Neuronal stem cell (in vitro differentiated cells): Measurements from ENCODE around the gene KLK2.

ENCODE experiments used
- DNase-seq: peaks from one replicate; pipeline ENCODE4 v3.0.0-alpha.2; 2013; ENCODE audit warnings: low spot score
- H2AFZ ChIP-seq: one replicate; pipeline ENCODE4 v1.6.1; 2013; ENCODE audit warnings: mild to moderate bottlenecking, low read length, inconsistent platforms
- H2AK5ac ChIP-seq: 2 replicates; pipeline ENCODE4 v1.6.1; 2013; ENCODE audit warnings: low read depth, mild to moderate bottlenecking, inconsistent platforms, low read length, moderate library complexity, mixed read lengths
- H2BK120ac ChIP-seq: 2 replicates; pipeline ENCODE4 v1.6.1; 2013; ENCODE audit warnings: low read depth, mild to moderate bottlenecking, inconsistent platforms, low read length, moderate library complexity, mixed read lengths
- H2BK12ac ChIP-seq: one replicate; pipeline ENCODE4 v1.6.1; 2013; ENCODE audit warnings: low read length, inconsistent platforms
- H2BK15ac ChIP-seq: 2 replicates; pipeline ENCODE4 v1.6.1; 2013; ENCODE audit warnings: mild to moderate bottlenecking, low read length, inconsistent platforms, mixed read lengths
- H2BK5ac ChIP-seq: one replicate; pipeline ENCODE4 v1.6.1; 2013; ENCODE audit warnings: inconsistent platforms, mild to moderate bottlenecking, low read length, moderate library complexity
- H3K14ac ChIP-seq: one replicate; pipeline ENCODE4 v1.6.1; 2013; ENCODE audit warnings: low read length, inconsistent platforms
- H3K18ac ChIP-seq: 2 replicates; pipeline ENCODE4 v1.6.1; 2013; ENCODE audit warnings: low read length, inconsistent platforms
- H3K23ac ChIP-seq: 2 replicates; pipeline ENCODE4 v1.6.1; 2013; ENCODE audit warnings: low read depth, mild to moderate bottlenecking, mixed read lengths, low read length, inconsistent platforms; ENCODE audit not compliant: poor library complexity
- H3K27ac ChIP-seq: replicated peaks from 3 replicates; pipeline ENCODE4 v1.5.1; 2013; ENCODE audit warnings: low read length, inconsistent platforms
- H3K27me3 ChIP-seq, 3 experiments: 2 replicates each; pipeline ENCODE4 v1.6.1; 2013; ENCODE audit warnings: low read length in 3 of 3, mild to moderate bottlenecking in 2 of 3, inconsistent platforms in 1 of 3, low read depth in 1 of 3, mixed read lengths in 1 of 3, moderate library complexity in 1 of 3; ENCODE audit not compliant: control insufficient read depth in 3 of 3, insufficient read depth in 3 of 3
- H3K36me3 ChIP-seq, 2 donors: replicated peaks in 1 of 2; 2 replicates each; pipeline ENCODE4 v1.6.1; 2013; ENCODE audit warnings: low read length in 2 of 2; ENCODE audit not compliant: control insufficient read depth in 2 of 2, insufficient read depth in 2 of 2
- H3K4ac ChIP-seq: 2 replicates; pipeline ENCODE4 v1.6.1; 2013; ENCODE audit warnings: inconsistent platforms, mild to moderate bottlenecking, low read length, moderate library complexity
- H3K4me1 ChIP-seq, 2 donors: 1 replicate in 1 of 2; 2 replicates in 1 of 2; pipeline ENCODE4 v1.6.1; 2013; ENCODE audit warnings: low read length in 2 of 2, low read depth in 1 of 2; ENCODE audit not compliant: control insufficient read depth in 2 of 2, insufficient read depth in 1 of 2
- H3K4me2 ChIP-seq: one replicate; pipeline ENCODE4 v1.6.1; 2013; ENCODE audit warnings: mild to moderate bottlenecking, low read length, inconsistent platforms; ENCODE audit not compliant: insufficient read depth, poor library complexity, severe bottlenecking
- H3K4me3 ChIP-seq, 2 donors: 2 replicates each; pipeline ENCODE4 v1.5.1; 2013; ENCODE audit warnings: low read length in 2 of 2, mild to moderate bottlenecking in 2 of 2, inconsistent platforms in 1 of 2, moderate library complexity in 1 of 2
- H3K79me1 ChIP-seq: one replicate; pipeline ENCODE4 v1.6.1; 2013; ENCODE audit warnings: low read depth, mild to moderate bottlenecking, inconsistent platforms, low read length, moderate library complexity
- H3K9ac ChIP-seq: one replicate; pipeline ENCODE4 v1.6.1; 2013; ENCODE audit warnings: mild to moderate bottlenecking, low read depth, low read length, inconsistent platforms; ENCODE audit not compliant: poor library complexity
- H3K9me3 ChIP-seq, 2 donors: replicated peaks in 1 of 2; 2 replicates each; pipeline versions ENCODE3 to v1.6.1; 2013; ENCODE audit warnings: low read length in 2 of 2, mild to moderate bottlenecking in 2 of 2, inconsistent platforms in 1 of 2, low read depth in 1 of 2, mixed read lengths in 1 of 2, moderate library complexity in 1 of 2; ENCODE audit not compliant: control insufficient read depth in 2 of 2, insufficient read depth in 1 of 2
- H4K8ac ChIP-seq: one replicate; pipeline ENCODE4 v1.6.1; 2013; ENCODE audit warnings: low read depth, mild to moderate bottlenecking, inconsistent platforms, low read length, moderate library complexity
- H4K91ac ChIP-seq: one replicate; pipeline ENCODE4 v1.6.1; 2013; ENCODE audit warnings: low read length, low read depth, mild to moderate bottlenecking, inconsistent platforms; ENCODE audit not compliant: poor library complexity
- WGBS, 2 donors: extraction: QIAGEN DNeasy Blood & Tissue Kit; methylation state at CpG; one replicate each; pipeline ENCODE4 v1.1.7; 2013; ENCODE audit warnings: missing lambda C conversion rate in 2 of 2, mixed read lengths in 1 of 2; ENCODE audit not compliant: insufficient read length in 2 of 2, insufficient replicate concordance in 1 of 2; ENCODE audit errors: extremely low coverage in 2 of 2; 5-methylcytosine and 5-hydroxymethylcytosine counted together

KLK2 gene

DNA sequence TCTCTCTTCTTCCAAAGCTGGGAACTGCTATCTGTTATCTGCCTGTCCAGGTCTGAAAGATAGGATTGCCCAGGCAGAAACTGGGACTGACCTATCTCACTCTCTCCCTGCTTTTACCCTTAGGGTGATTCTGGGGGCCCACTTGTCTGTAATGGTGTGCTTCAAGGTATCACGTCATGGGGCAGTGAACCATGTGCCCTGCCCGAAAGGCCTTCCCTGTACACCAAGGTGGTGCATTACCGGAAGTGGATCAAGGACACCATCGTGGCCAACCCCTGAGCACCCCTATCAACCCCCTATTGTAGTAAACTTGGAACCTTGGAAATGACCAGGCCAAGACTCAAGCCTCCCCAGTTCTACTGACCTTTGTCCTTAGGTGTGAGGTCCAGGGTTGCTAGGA lies 13.4 kb upstream of the KLK2 start:
- H3K36me3 ChIP-seq: no peaks in the 10 kb centered on the region
- peaks cover 0 to 3% of the 10 kb centered on the region in 2 donors for H3K9me3 ChIP-seq
- no peak overlapping the region for H3K23ac ChIP-seq
- no peak overlapping the region for H3K4ac ChIP-seq
- H2BK12ac ChIP-seq: no peak overlapping the region
- H3K14ac ChIP-seq: no peak overlapping the region
- H3K9ac ChIP-seq: no peak overlapping the region
- H4K8ac ChIP-seq: no peak overlapping the region
- no peak overlapping the region for H3K4me3 ChIP-seq
- peaks cover 0 to 56% (median 0%) of the 10 kb centered on the region in 3 experiments for H3K27me3 ChIP-seq
- no peak overlapping the region for H2AK5ac ChIP-seq
- no peak overlapping the region for H4K91ac ChIP-seq
- DNase-seq: no peak
- WGBS, 2 donors: no CpG with 5 or more reads among the region's 4 CpGs
- H2AFZ ChIP-seq: no peak overlapping the region
- no peak overlapping the region for H2BK15ac ChIP-seq
- H3K4me2 ChIP-seq: no peak overlapping the region
- H2BK120ac ChIP-seq: no peak overlapping the region
- no peaks in the 10 kb centered on the region for H3K4me1 ChIP-seq
- no peaks in the 10 kb centered on the region for H3K79me1 ChIP-seq
- no peak overlapping the region for H3K18ac ChIP-seq
- no peak overlapping the region for H3K27ac ChIP-seq
- H2BK5ac ChIP-seq: no peak overlapping the region

DNA sequence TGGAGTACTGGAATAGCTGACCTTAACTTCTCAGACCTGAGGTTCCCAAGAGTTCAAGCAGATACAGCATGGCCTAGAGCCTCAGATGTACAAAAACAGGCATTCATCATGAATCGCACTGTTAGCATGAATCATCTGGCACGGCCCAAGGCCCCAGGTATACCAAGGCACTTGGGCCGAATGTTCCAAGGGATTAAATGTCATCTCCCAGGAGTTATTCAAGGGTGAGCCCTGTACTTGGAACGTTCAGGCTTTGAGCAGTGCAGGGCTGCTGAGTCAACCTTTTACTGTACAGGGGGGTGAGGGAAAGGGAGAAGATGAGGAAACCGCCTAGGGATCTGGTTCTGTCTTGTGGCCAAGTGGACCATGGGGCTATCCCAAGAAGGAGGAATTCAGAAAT lies 12.2 kb upstream of the KLK2 start:
- Histone ChIP-seq H4K91ac (no peak overlapping the region), H2AFZ (no peak overlapping the region), H3K9ac (no peak overlapping the region), H3K79me1 (no peaks in the 10 kb centered on the region), H2AK5ac (no peak overlapping the region), H3K36me3 (no peaks in the 10 kb centered on the region), H3K4me3 (no peak overlapping the region), H3K18ac (no peak overlapping the region), H2BK5ac (no peak overlapping the region), H3K23ac (no peak overlapping the region), H3K4ac (no peak overlapping the region), H2BK120ac (no peak overlapping the region), H3K27ac (no peak overlapping the region), H3K4me1 (no peaks in the 10 kb centered on the region), H3K14ac (no peak overlapping the region), H3K4me2 (no peak overlapping the region), H2BK12ac (no peak overlapping the region), H3K27me3 (peaks cover 0 to 49% (median 0%) of the 10 kb centered on the region in 3 experiments), H4K8ac (no peak overlapping the region), H3K9me3 (peaks cover 0 to 3% of the 10 kb centered on the region in 2 donors), H2BK15ac (no peak overlapping the region)
- no CpG with 5 or more reads among the region's 5 CpGs for WGBS, 2 donors
- no peak for DNase-seq

DNA sequence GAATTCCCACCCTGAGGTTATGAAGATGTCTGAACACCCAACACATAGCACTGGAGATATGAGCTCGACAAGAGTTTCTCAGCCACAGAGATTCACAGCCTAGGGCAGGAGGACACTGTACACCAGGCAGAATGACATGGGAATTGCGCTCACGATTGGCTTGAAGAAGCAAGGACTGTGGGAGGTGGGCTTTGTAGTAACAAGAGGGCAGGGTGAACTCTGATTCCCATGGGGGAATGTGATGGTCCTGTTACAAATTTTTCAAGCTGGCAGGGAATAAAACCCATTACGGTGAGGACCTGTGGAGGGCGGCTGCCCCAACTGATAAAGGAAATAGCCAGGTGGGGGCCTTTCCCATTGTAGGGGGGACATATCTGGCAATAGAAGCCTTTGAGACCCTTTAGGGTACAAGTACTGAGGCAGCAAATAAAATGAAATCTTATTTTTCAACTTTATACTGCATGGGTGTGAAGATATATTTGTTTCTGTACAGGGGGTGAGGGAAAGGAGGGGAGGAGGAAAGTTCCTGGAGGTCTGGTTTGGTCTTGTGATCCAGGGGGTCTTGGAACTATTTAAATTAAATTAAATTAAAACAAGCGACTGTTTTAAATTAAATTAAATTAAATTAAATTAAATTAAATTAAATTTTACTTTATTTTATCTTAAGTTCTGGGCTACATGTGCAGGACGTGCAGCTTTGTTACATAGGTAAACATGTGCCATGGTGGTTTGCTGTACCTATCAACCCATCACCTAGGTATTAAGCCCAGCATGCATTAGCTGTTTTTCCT lies 11.5 kb upstream of the KLK2 start:
- Histone ChIP-seq H3K23ac (no peak overlapping the region), H2BK15ac (no peak overlapping the region), H4K91ac (no peak overlapping the region), H3K9me3 (peaks cover 0 to 3% of the 10 kb centered on the region in 2 donors), H3K4me2 (no peak overlapping the region), H3K18ac (no peak overlapping the region), H2AK5ac (no peak overlapping the region), H3K27me3 (peaks cover 0 to 50% (median 0%) of the 10 kb centered on the region in 3 experiments), H2BK120ac (no peak overlapping the region), H3K27ac (no peak overlapping the region), H3K14ac (no peak overlapping the region), H3K4me1 (no peaks in the 10 kb centered on the region), H3K9ac (no peak overlapping the region), H2BK12ac (no peak overlapping the region), H3K36me3 (no peaks in the 10 kb centered on the region), H4K8ac (no peak overlapping the region), H2AFZ (no peak overlapping the region), H3K4me3 (no peak overlapping the region), H3K79me1 (no peaks in the 10 kb centered on the region), H3K4ac (no peak overlapping the region), H2BK5ac (no peak overlapping the region)
- WGBS, 2 donors: no CpG with 5 or more reads among the region's 7 CpGs
- DNase-seq: no peak

DNA sequence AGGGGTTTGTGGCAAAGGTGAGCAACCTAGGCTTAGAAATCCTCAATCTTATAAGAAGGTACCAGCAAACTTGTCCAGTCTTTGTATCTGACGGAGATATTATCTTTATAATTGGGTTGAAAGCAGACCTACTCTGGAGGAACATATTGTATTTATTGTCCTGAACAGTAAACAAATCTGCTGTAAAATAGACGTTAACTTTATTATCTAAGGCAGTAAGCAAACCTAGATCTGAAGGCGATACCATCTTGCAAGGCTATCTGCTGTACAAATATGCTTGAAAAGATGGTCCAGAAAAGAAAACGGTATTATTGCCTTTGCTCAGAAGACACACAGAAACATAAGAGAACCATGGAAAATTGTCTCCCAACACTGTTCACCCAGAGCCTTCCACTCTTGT lies 3.8 kb upstream of the KLK2 start:
- Histone ChIP-seq H3K79me1 (no peaks in the 10 kb centered on the region), H2AK5ac (no peak overlapping the region), H4K8ac (no peak overlapping the region), H3K23ac (no peak overlapping the region), H3K4me1 (peaks cover 0 to 1% of the 10 kb centered on the region in 2 donors), H3K4ac (no peak overlapping the region), H2BK5ac (no peak overlapping the region), H2BK120ac (no peak overlapping the region), H2BK15ac (no peak overlapping the region), H3K18ac (no peak overlapping the region), H4K91ac (no peak overlapping the region), H3K27ac (no peak overlapping the region), H2AFZ (no peak overlapping the region), H2BK12ac (no peak overlapping the region), H3K9me3 (no peaks in the 10 kb centered on the region), H3K36me3 (no peaks in the 10 kb centered on the region), H3K27me3 (peaks cover 0 to 54% (median 0%) of the 10 kb centered on the region in 3 experiments), H3K4me3 (no peak overlapping the region), H3K9ac (no peak overlapping the region), H3K14ac (no peak overlapping the region), H3K4me2 (no peak overlapping the region)
- DNase-seq: no peak
- no CpG with 5 or more reads among the region's 4 CpGs for WGBS, 2 donors
